AG04450 (cell line): Measurements from ENCODE around the gene GPC6. TPM values are rescaled to one million over a fixed set of nuclear protein-coding genes. Genes with fewer than 3 reads are reported as not detected.

Experiments used
- CTCF ChIA-PET: fragments of 300-600, 350-600 bp; formaldehyde crosslinking; extraction: SDS; loops from one replicate; lab custom pipeline; 2022; ENCODE audit warnings: antibody characterized with exemption, inconsistent platforms; lab: Charles Lee
- POLR2A ChIA-PET: fragments of 350-600 bp; formaldehyde crosslinking; extraction: SDS; loops from one replicate; lab custom pipeline; 2021; ENCODE audit warnings: antibody characterized with exemption, inconsistent platforms; lab: Yijun Ruan, JAX
- DNase-seq: peaks from one replicate; pipeline ENCODE4 v3.0.0-alpha.2; 2011; ENCODE audit warnings: low read depth, low spot score
- H3K27ac ChIP-seq: one replicate; pipeline ENCODE4 v1.5.1; 2012; ENCODE audit warnings: low read depth, low read length, control low read depth
- H3K27me3 ChIP-seq: one replicate; pipeline ENCODE4 v1.6.0; 2012; ENCODE audit warnings: low read length; ENCODE audit not compliant: control insufficient read depth, insufficient read depth
- H3K4me3 ChIP-seq: 2 replicates; pipeline ENCODE4 v1.5.1; 2011; ENCODE audit warnings: mild to moderate bottlenecking, low read depth, low read length, control low read depth
- H3K9me3 ChIP-seq: 2 replicates; pipeline ENCODE4 v1.5.1; 2012; ENCODE audit warnings: low read length; ENCODE audit not compliant: control insufficient read depth, insufficient read depth
- polyA plus RNA-seq: library from polyadenylated mRNA; depleted of rRNA; stranded (reverse); fragments of >200 nt; gene quantifications from 2 replicates; pipeline ENCODE4 v1.2.3, GENCODE V29; 2011
- TF ChIP-seq, protein P1 (sequence below): IDR thresholded peaks from 2 replicates; pipeline ENCODE4 v1.5.1; 2011; ENCODE audit warnings: low read depth, low read length, control low read depth, inconsistent platforms

The GPC6 gene
- polyA plus RNA-seq, 1 experiment = 40.4 TPM

DNA sequence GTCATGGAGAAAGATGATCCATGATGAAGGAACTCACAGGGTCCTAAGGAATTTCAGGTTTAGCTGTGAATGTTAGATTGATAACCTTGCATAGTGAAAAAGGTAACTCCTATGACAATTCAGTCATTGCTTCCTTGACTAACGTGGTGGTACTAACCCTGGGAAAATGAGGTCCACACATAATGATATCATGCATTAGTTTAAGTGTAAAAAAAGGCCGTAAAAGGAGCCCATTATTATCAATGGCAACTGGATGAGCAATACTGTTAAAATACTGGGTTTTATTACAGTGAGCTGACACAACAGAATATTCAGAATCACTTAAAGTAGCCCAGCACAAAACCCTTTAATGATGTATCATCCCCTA lies 737.5 kb downstream of the GPC6 start:
- no peak overlapping the region for H3K4me3 ChIP-seq
- H3K27ac ChIP-seq = no peak overlapping the region
- DNase-seq = no peak
- ChIA-PET CTCF (no interaction called here), POLR2A (no interaction called here)
- no peaks in the 10 kb centered on the region for H3K27me3 ChIP-seq
- no peaks in the 10 kb centered on the region for H3K9me3 ChIP-seq
- TF ChIP-seq, protein P1, sequence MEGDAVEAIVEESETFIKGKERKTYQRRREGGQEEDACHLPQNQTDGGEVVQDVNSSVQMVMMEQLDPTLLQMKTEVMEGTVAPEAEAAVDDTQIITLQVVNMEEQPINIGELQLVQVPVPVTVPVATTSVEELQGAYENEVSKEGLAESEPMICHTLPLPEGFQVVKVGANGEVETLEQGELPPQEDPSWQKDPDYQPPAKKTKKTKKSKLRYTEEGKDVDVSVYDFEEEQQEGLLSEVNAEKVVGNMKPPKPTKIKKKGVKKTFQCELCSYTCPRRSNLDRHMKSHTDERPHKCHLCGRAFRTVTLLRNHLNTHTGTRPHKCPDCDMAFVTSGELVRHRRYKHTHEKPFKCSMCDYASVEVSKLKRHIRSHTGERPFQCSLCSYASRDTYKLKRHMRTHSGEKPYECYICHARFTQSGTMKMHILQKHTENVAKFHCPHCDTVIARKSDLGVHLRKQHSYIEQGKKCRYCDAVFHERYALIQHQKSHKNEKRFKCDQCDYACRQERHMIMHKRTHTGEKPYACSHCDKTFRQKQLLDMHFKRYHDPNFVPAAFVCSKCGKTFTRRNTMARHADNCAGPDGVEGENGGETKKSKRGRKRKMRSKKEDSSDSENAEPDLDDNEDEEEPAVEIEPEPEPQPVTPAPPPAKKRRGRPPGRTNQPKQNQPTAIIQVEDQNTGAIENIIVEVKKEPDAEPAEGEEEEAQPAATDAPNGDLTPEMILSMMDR = no peak

DNA sequence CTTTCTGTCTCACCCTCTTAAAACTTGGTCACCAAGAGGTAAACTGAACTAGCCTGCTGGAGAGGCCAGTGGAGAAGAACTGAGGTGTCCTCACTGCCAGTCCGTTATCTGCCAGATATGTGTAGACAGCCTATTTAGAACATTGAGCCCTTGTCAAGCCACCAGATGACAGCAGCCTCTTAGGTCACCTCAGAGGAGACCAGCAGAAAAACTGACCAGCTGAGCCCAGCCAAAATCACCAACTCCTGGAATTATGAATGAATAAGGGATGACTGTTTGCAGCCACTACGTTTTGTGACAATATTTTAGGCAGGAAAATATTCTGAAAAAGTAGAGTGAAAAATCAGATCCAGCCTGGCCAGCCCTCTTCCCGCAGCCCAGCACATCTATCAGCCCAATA lies 739.0 kb downstream of the GPC6 start:
- H3K27me3 ChIP-seq = no peaks in the 10 kb centered on the region
- ChIA-PET POLR2A (no interaction called here), CTCF (no interaction called here)
- no peak overlapping the region for H3K4me3 ChIP-seq
- no peak overlapping the region for H3K27ac ChIP-seq
- DNase-seq = no peak
- TF ChIP-seq, protein P1 = no peak
- no peaks in the 10 kb centered on the region for H3K9me3 ChIP-seq

DNA sequence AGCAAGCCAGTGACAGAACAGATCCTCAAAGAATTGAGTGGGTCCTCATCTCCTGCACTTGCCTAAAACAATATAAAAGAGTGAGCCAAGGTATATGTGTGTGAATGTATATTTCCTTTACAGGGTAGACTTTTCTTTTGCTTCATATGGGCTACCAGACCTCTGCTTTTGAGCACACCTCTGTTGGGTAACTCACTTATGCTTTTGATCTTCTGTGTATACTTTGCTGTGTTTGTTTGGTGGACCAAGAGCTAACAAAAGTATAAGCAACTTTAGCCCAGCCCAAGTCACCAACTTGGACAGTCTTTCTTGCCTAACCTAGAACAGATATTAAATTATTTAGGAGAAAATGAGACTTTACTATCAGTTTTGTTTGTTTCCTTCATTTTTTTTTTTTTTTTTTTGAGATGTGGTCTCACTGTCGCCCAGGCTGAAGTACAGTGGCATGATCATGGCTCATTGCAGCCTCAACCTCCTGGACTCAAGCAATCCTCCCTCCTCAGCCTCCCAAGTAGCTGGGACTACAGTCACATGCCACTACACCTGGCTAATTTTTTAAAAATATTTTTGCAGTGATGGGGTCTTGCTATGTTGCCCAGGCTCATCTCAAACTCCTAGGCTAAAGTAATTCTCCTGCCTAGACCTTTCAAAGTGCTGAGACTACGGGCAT lies 739.8 kb downstream of the GPC6 start:
- H3K27ac ChIP-seq = no peak overlapping the region
- TF ChIP-seq, protein P1 = no peak
- CTCF ChIA-PET = no interaction called here
- H3K4me3 ChIP-seq = no peak overlapping the region
- POLR2A ChIA-PET = no interaction called here
- H3K9me3 ChIP-seq = no peaks in the 10 kb centered on the region
- no peak for DNase-seq
- H3K27me3 ChIP-seq = no peaks in the 10 kb centered on the region

DNA sequence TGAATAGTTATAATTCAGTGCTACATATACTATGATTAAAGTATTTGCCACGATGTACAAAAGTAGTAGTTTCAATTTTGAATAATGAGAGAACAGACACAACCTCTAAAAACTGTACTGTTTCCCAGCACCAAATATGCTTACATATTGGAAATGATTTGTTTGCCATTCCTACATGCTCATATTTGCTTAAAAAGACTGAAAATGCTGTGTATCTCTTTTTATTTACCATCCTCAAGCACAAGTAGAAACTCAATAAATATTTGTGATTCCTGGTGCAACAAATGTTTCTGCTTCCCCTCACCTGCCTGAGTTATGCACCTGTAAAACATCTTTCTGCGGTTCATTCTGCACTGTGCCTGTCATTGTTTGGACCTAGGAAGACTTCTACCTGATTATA lies 740.7 kb downstream of the GPC6 start:
- POLR2A ChIA-PET = no interaction called here
- H3K4me3 ChIP-seq = no peak overlapping the region
- TF ChIP-seq, protein P1 = no peak
- no peaks in the 10 kb centered on the region for H3K9me3 ChIP-seq
- CTCF ChIA-PET = no interaction called here
- no peak for DNase-seq
- no peaks in the 10 kb centered on the region for H3K27me3 ChIP-seq
- no peak overlapping the region for H3K27ac ChIP-seq

DNA sequence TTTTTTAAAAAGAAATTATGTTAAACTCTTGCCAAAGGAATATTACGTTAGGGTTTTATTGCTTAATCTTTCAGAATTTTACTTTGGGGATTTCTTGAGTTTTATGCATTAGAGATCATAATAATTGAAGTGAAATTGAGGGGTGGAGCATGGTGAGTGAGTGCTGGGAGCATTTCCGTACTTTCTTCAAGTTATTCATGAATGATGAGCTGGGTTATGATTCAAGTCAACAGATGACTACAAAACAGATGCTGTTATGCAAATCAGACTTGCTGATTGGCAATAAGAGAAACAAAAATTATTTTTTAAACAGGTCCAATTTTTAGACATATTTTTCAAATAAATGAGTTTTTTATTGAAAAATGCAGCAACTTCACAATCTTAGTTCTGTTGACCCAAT lies 748.6 kb downstream of the GPC6 start:
- TF ChIP-seq, protein P1 = no peak
- no peak overlapping the region for H3K27ac ChIP-seq
- ChIA-PET CTCF (no interaction called here), POLR2A (no interaction called here)
- H3K27me3 ChIP-seq = no peaks in the 10 kb centered on the region
- H3K4me3 ChIP-seq = no peak overlapping the region
- H3K9me3 ChIP-seq = no peaks in the 10 kb centered on the region
- DNase-seq = no peak
